Measurements from ENCODE around the gene COASY. TPM values are rescaled to one million over a fixed set of nuclear protein-coding genes. Genes with fewer than 3 reads are reported as not detected.
A peak's percentile ranks its signal among the peaks of the same experiment; 100 is the strongest.

COASY gene
- total and polyA plus RNA-seq, 2 of the 4 experiments (the other 2 are of a cell fraction), result 10.6 to 44.0 TPM

DNA sequence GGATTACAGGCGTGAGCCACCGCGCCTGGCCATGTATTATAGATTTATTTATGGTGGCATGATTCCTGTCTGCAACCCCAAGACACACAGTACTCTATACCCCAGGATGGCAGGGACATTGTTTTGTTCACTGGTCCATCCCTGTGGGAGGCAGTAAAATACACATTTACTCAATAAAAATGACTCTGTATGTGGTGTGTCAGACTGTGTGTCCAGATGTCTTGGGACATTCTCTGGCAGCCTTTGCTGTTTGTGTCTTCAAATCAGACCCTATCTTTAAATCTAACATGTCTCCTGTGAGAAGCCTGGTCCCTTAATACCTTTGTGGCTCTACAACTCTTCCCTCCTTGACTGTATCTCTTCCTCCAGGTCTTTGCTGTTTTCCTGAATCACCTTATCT, 1.7 kb upstream of the COASY start:
- WGBS, 2 experiments (ENCODE audit: extremely low coverage in 2 of 2, insufficient read length in 1 of 2), result no CpG with 5 or more reads among the region's 3 CpGs
- H4K8ac ChIP-seq (ENCODE audit: low read depth in 2 of 2, low read length in 2 of 2), result no peak overlapping the region; a peak in 1 of 4 replicates
- in situ Hi-C loops (cut with MboI; ENCODE audit: low sequenced_read_pairs), result no loop called here
- no peak for ATAC-seq (ENCODE audit: low read depth)
- 0 out of 2 replicates have a peak overlapping the region, but pooled peaks have one; percentile 18 for H3K14ac ChIP-seq (replicated peaks; ENCODE audit: low read depth, low read length)
- H4K20me1 ChIP-seq (ENCODE audit: insufficient read depth, low read length), result no peaks in the 10 kb centered on the region
- no peak overlapping the region for H4K91ac ChIP-seq (ENCODE audit: insufficient read depth, low read depth, low read length)
- no peaks in the 10 kb centered on the region for H3K9me3 ChIP-seq (ENCODE audit: control insufficient read depth, insufficient read depth, low read length)
- intact Hi-C loops (cut with micrococcal nuclease), result no loop called here
- H2BK120ac ChIP-seq (ENCODE audit: low read depth, low read length), result no peak overlapping the region
- no peak overlapping the region for H3K9ac ChIP-seq (ENCODE audit: low read depth, low read length)
- H3K4ac ChIP-seq (ENCODE audit: low read depth, low read length), result no peak overlapping the region
- no peak overlapping the region for H2AK5ac ChIP-seq (ENCODE audit: low read depth, low read length)
- DNase-seq, result no peak
- POLR2A ChIA-PET (ENCODE audit: unreplicated experiment), result interaction anchor here (0.7 kb wide), 1 partner anchor 249 kb away, joined by 17 read pairs; no protein-coding TSS in a partner anchor
- no peak overlapping the region for H3K4me3 ChIP-seq (ENCODE audit: insufficient read depth, low read depth, low read length)
- H3K56ac ChIP-seq (ENCODE audit: extremely low read depth, insufficient read depth, low read length), result no peak overlapping the region
- H4K5ac ChIP-seq (ENCODE audit: low read depth, low read length), result no peak overlapping the region
- H2BK20ac ChIP-seq (ENCODE audit: low read depth, low read length), result no peak overlapping the region
- H2AK9ac ChIP-seq (replicated peaks; ENCODE audit: low read depth, low read length, poor library complexity), result no peak overlapping the region
- no peaks in the 10 kb centered on the region for H3K27me3 ChIP-seq (ENCODE audit: control insufficient read depth, insufficient read depth, low read length)
- no peak overlapping the region for H2BK5ac ChIP-seq (ENCODE audit: low read depth, low read length, poor library complexity, severe bottlenecking)
- dilution Hi-C loops (cut with HindIII; ENCODE audit: low sequenced_read_pairs, unreplicated experiment), result no loop called here
- no peak overlapping the region for H2AFZ ChIP-seq (replicated peaks; ENCODE audit: low read length, poor library complexity)
- no peak overlapping the region for H3K23ac ChIP-seq (ENCODE audit: low read depth, low read length)
- H3K36me3 ChIP-seq (ENCODE audit: control insufficient read depth, insufficient read depth, low read length), result peaks cover 14% of the 10 kb centered on the region
- H3K4me2 ChIP-seq (ENCODE audit: low read depth, low read length), result no peak overlapping the region
- CTCF ChIA-PET, result interaction anchor here (0.6 kb wide), 1 partner anchor 442 kb away, joined by 3 read pairs; no protein-coding TSS in a partner anchor
- peaks cover 23 to 42% of the 10 kb centered on the region in 2 experiments for H3K79me1 ChIP-seq (ENCODE audit: low read depth in 1 of 2, low read length in 2 of 2)
- no peak for TF ChIP-seq NFE2L2 (IDR thresholded peaks at IDR 0.05; ENCODE audit: low read depth, low read length)
- no peak for TF ChIP-seq POLR2A (IDR thresholded peaks at IDR 0.05; ENCODE audit: low read depth, low read length)
- no peak for TF ChIP-seq RCOR1 (IDR thresholded peaks at IDR 0.05; ENCODE audit: insufficient replicate concordance, low read length)
- TF ChIP-seq, protein P1, sequence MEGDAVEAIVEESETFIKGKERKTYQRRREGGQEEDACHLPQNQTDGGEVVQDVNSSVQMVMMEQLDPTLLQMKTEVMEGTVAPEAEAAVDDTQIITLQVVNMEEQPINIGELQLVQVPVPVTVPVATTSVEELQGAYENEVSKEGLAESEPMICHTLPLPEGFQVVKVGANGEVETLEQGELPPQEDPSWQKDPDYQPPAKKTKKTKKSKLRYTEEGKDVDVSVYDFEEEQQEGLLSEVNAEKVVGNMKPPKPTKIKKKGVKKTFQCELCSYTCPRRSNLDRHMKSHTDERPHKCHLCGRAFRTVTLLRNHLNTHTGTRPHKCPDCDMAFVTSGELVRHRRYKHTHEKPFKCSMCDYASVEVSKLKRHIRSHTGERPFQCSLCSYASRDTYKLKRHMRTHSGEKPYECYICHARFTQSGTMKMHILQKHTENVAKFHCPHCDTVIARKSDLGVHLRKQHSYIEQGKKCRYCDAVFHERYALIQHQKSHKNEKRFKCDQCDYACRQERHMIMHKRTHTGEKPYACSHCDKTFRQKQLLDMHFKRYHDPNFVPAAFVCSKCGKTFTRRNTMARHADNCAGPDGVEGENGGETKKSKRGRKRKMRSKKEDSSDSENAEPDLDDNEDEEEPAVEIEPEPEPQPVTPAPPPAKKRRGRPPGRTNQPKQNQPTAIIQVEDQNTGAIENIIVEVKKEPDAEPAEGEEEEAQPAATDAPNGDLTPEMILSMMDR (conservative IDR thresholded peaks at IDR 0.05; ENCODE audit: low read depth, low read length), result no peak
- no peak overlapping the region for H3K18ac ChIP-seq (ENCODE audit: low read depth, low read length)
- H3K27ac ChIP-seq (ENCODE audit: insufficient read depth, low read length), result no peak overlapping the region
- H3K9me1 ChIP-seq (ENCODE audit: insufficient read depth, low read length), result peaks cover 10% of the 10 kb centered on the region
- peaks cover 14% of the 10 kb centered on the region for H3K4me1 ChIP-seq (ENCODE audit: control insufficient read depth, insufficient read depth, low read length)
- no peak overlapping the region for H2BK15ac ChIP-seq (ENCODE audit: low read depth, low read length)
- no TSS peak for BruUV-seq (replicated peaks)

Measured in IMR-90 (cell line).